ENCODE data around the gene TCL1A.

TCL1A gene

DNA sequence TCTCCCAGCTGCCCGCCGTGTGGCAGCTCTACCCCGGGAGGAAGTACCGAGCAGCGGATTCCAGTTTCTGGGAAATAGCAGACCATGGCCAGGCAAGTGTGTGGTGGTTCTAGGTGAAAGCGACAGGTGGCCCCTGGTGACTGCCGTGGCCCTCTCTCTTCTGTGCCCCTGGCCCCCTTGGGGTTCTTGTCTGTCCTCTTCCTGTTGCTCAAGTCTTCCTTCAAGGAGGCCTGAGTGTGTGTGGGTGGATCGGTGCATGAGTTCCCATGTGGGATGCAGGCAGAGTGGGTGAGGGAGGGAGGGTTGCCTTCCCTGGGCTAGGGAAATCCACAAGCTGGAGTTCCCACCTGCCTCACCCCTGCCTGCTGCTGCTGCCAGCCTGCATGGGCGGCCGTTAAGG, 23.1 kb downstream of the TCL1A start:
- no peak for TF ChIP-seq CTCF (IDR thresholded peaks at IDR 0.05; ENCODE audit: insufficient read depth, low read depth, low read length, missing control alignments)
- no peak for DNase-seq (ENCODE audit: low read depth)
- no peak overlapping the region for H3K4me3 ChIP-seq (ENCODE audit: low read length)

DNA sequence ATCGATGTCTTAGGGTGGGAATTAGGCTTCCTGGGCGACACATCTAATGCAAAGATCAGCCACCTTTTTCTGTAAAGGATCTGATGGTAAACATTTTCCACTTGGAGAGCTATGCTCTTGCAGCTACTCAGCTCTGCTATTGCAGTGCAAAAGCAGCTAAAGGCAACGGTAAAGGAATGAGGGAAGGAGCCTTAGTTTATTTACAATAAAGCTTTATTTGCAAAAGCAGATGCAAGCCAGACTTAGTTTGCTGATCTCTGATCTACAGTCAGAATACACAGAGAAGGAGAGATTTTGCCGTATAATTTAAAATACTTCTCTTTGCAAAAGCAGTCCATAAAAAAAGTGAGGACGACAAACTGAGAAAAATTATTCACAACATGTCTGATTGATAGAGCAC, 24.5 kb downstream of the TCL1A start:
- no peak for TF ChIP-seq CTCF (IDR thresholded peaks at IDR 0.05; ENCODE audit: insufficient read depth, low read depth, low read length, missing control alignments)
- no peak overlapping the region for H3K4me3 ChIP-seq (ENCODE audit: low read length)
- DNase-seq (ENCODE audit: low read depth), result no peak

DNA sequence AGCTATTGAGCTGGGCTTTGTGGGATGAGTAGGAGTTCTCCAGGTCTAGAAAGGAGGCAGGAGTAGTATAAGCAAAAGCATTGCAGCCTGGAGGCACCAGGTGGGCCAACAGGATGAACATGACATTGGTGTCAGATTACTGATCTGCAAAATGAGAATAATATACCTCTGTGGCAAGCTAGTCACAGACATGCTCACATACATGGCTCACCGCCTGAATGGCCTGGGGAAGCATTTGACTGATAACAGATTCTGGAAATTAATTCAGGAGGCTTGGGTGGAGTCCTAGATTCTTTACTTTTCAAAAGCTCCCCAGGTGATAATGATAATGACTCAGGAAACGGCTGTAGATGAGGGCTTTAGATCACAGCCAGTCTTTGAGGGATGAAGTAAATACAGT, 27.0 kb downstream of the TCL1A start:
- H3K4me3 ChIP-seq (ENCODE audit: low read length), result no peak overlapping the region
- no peak for TF ChIP-seq CTCF (IDR thresholded peaks at IDR 0.05; ENCODE audit: insufficient read depth, low read depth, low read length, missing control alignments)
- DNase-seq (ENCODE audit: low read depth), result no peak

GRCh38 chr14:95685978-95686922, 27.7 kb downstream of the TCL1A start, which contains the start of gene TCL1B:
TSS of gene TCL1B (plus strand) at chr14:95686426. CDS start at chr14:95686468, 42 bp downstream.
- no peak within 1 kb of the TSS for H3K4me3 ChIP-seq (ENCODE audit: low read length)
- TF ChIP-seq CTCF (IDR thresholded peaks at IDR 0.05; ENCODE audit: insufficient read depth, low read depth, low read length, missing control alignments), result no peak
- DNase-seq (ENCODE audit: low read depth), result no peak

GRCh38 chr14:95683793-95684192, 30.1 kb downstream of the TCL1A start:
- no peak for TF ChIP-seq CTCF (IDR thresholded peaks at IDR 0.05; ENCODE audit: insufficient read depth, low read depth, low read length, missing control alignments)
- DNase-seq (ENCODE audit: low read depth), result peak; percentile 2
- H3K4me3 ChIP-seq (ENCODE audit: low read length), result no peak overlapping the region

GRCh38 chr14:95681153-95681552, 32.8 kb downstream of the TCL1A start:
- no peak overlapping the region for H3K4me3 ChIP-seq (ENCODE audit: low read length)
- TF ChIP-seq CTCF (IDR thresholded peaks at IDR 0.05; ENCODE audit: insufficient read depth, low read depth, low read length, missing control alignments), result no peak
- DNase-seq (ENCODE audit: low read depth), result no peak

All from epithelial cell of esophagus (primary cell).